GM12801 (cell line): Measurements from ENCODE around the gene PRRC2B.

ENCODE experiments used
- CTCF ChIP-seq: IDR thresholded peaks from one replicate; pipeline ENCODE4 v1.5.1; 2011; ENCODE audit warnings: control low read depth; ENCODE audit not compliant: insufficient read length; ENCODE audit errors: extremely low read depth

PRRC2B gene

GRCh38 chr9:131447600-131447999, 53.7 kb downstream of the PRRC2B start:
- no peak for TF ChIP-seq CTCF

GRCh38 chr9:131448818-131449217, 54.9 kb downstream of the PRRC2B start:
- TF ChIP-seq CTCF = no peak

- no peak for TF ChIP-seq CTCF
These were observed 55.4 kb downstream of the PRRC2B start for GRCh38 chr9:131449276-131449675.

- TF ChIP-seq CTCF = no peak
These were observed 60.1 kb downstream of the PRRC2B start for GRCh38 chr9:131454028-131454427.

DNA sequence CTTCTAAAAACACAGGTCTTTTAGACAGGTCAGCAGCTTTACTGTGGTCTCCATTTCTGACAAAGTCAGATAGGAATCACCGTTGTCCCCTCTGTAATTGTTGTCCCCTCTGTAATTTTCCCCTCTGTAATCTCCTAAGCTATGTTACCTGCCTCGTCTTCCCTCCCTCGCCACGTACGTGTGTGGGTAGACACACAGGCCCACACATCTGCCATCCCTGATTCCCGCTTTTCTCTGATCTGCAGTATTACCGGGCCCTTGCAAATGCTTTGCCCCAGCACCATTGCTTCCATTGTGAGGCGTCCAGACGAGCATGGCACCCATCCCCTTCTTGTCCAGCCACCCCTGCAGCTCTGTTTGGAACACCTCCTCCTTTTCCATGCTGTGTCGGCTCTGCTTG, 63.9 kb downstream of the PRRC2B start:
- no peak for TF ChIP-seq CTCF

DNA sequence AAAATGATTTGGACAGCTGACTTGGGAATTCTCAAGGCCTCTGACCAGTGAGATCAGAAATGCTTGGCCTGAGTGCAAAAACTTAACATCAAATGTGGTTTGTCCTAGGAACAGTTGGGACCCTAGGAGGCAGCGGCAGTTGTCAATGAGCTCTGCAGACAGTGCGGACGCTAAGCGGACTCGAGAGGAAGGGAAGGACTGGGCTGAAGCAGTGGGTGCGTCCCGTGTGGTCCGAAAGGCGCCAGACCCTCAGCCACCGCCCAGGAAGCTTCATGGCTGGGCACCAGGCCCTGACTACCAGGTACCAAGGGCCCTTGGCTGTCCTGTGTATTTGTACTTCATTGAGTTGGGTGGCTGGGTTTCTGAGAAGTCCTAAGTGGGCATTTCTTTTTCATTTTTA, 65.2 kb downstream of the PRRC2B start:
- TF ChIP-seq CTCF = no peak

DNA sequence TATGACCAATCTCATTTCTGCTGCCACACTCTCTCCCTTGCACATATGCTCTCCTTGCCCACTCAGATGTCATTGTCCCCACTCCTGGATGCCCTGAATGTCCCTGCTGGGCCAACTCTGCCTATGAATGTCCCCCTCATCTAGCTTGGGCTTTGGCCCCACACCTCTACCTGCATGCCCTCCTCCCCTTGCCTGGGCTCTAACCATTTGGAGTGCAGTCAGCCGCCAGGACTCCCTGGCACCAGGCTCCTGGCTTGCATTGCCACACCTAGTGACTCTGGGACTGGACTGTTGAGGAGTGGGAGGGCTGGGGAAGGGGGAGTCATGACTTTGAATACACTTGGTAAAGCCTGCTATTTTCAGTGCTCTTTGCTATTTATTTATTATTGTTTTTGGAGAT, 67.3 kb downstream of the PRRC2B start:
- no peak for TF ChIP-seq CTCF

DNA sequence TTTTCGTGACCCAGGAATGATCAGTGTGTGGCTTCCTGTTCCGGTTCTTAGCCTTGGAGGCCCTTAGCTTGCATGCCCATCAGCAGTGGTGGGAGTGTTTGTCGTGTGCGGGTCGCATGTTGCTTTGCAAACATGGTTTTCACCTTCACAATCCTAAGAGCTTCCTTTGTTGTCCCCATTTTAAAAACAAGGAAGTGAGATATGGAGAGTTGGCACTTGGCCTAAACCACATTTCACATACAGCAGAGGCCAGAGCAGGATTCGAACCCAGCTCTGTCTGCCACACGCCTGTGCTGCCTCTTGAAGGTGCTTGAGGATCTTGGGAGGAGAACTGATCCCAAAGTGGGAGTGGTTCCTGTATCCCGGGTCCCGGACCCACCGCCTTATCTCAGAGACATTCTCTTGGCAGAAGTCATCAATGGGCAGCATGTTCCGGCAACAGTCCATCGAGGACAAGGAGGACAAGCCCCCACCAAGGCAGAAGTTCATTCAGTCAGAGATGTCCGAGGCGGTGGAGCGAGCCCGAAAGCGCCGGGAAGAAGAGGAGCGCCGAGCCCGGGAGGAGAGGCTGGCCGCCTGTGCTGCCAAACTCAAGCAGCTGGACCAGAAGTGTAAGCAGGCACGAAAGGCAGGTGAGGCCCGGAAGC, 70.6 kb downstream of the PRRC2B start:
- TF ChIP-seq CTCF = no peak
